H7 (cell line): ENCODE measurements around the gene IDH3G. TPM values are rescaled to one million over a fixed set of nuclear protein-coding genes. Genes with fewer than 3 reads are reported as not detected.
"Not testable (repeated sequence)": the region's sequence is repeated elsewhere in the genome, so short reads cannot be mapped to it uniquely, and the experiment has no call there.

Experiments used
- DNase-seq: peaks from one replicate; pipeline ENCODE4 v3.0.0; 2012
- H3K27me3 ChIP-seq: 2 replicates; pipeline ENCODE4 v1.6.0; 2011; ENCODE audit warnings: mild to moderate bottlenecking, low read length; ENCODE audit not compliant: control insufficient read depth, insufficient read depth
- H3K36me3 ChIP-seq: replicated peaks from 2 replicates; pipeline ENCODE4 v1.5.1; 2011; ENCODE audit warnings: low read length; ENCODE audit not compliant: control insufficient read depth, insufficient read depth
- H3K4me3 ChIP-seq: 2 replicates; pipeline ENCODE4 v1.5.1; 2011; ENCODE audit warnings: low read depth, mild to moderate bottlenecking, control low read depth, low read length, moderate library complexity; ENCODE audit not compliant: insufficient read depth
- total RNA-seq: library from RNA; depleted of rRNA; stranded (reverse); fragments of >200 nt; shearing (Covaris generic); gene quantifications from 2 replicates; pipeline ENCODE4 v1.2.3, GENCODE V29; 2014

IDH3G gene
- total RNA-seq, 1 experiment from 2014 or later, result 76.2 TPM

DNA sequence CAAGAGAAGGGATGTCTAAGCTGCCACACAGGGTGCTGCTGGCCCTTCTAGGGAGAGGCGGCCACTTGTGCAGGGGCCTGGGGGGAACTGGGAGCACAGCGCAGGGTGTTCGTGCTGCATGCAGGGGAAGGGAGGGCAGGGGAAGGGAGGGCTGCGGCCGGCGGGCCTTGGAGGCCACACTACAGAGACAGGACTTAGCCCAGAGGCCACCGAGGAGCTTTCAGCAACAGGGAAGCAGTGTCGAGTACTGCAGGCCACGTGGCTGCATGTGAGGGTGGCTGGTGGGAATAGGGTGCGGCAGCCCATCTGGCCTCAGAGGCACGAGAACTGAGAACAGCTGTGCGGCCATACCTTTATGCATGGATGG is 49.1 kb downstream of the IDH3G start:
- DNase-seq, H3K36me3 ChIP-seq, H3K4me3 ChIP-seq: not testable (repeated sequence)

DNA sequence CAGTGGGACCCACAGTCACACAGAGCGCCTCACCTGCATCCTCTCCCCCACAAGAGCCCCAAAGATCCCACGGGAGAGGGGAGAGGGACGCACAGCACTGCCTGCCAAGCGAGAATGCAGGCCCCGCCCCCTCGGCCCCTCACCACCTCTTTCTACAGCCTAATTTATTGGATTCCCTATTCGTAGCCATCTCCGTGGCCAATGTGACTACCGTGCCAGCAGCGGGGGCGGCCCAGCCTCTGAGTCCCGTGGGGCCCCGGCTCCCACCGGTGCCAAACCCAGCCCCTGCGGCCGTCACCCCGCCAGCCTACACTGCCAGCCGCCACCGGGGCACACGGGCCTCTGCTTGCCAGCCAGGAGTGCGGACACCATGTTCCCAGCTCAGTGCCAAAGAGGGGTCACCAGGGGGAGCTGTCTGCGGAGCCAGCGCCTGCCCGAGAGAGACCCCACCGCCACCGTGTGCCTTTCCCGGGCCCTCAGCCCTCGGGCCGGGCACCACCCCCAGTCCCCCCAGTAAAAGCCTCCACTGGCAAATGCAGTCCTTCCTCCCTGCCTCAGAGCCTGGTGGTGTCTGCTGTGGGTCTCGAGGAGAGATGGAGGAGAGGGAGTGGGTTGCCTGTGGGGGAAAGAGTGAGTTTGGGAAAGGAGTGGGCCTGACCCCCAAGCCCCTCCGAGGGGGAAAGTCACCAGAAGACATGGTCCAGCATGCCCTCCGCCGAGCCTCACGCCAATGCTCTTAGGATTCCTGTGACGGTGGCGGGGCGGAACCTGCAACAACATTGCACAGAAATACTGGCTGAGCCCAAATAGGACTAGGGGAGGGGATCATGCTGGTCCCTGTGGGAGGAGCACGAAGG is 49.7 kb downstream of the IDH3G start:
- DNase-seq, result peak; percentile 71
- Histone ChIP-seq H3K4me3 (peak overlapping the region; percentile 35), H3K27me3 (no peaks in the 10 kb centered on the region), H3K36me3 (no peaks in the 10 kb centered on the region)

More for the DNA sequence above, 49.1 kb downstream of the IDH3G start:
- not testable (repeated sequence) for H3K27me3 ChIP-seq

DNA sequence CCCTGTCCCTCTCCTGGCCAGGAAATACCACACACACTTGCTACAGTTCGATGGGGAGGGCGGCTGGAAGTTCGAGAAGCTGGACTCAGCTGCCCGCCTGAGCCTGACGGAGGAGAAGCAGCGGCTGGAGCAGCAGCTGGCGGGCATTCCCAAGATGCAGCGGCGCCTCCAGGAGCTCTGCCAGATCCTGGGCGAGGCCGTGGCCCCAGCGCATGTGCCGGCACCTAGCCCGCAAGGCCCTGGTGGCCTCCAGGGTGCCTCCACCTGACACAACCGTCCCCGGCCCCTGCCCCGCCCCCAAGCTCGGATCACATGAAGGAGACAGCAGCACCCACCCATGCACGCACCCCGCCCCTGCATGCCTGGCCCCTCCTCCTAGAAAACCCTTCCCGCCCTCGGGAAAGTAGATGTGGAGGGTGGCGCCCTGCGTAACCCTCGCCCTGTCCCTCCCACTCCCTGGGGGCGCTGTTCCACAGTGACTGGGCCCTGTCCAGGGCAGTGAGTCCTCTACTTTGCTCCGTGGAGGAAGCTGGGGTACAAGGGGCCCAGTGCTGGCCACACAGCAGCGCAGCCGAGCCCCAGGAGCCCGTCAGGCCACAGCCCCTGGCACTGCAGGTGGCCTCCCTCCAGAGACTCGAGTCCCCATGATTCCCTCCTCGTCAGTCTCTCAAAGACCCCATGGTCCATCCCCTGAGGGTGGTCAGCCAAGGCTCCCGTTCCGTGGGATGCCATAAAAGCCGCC is 50.5 kb downstream of the IDH3G start:
- not testable (repeated sequence) for H3K36me3 ChIP-seq, H3K27me3 ChIP-seq
- H3K4me3 ChIP-seq, result peak overlapping the region; percentile 35
- DNase-seq, result peak; percentile 71

DNA sequence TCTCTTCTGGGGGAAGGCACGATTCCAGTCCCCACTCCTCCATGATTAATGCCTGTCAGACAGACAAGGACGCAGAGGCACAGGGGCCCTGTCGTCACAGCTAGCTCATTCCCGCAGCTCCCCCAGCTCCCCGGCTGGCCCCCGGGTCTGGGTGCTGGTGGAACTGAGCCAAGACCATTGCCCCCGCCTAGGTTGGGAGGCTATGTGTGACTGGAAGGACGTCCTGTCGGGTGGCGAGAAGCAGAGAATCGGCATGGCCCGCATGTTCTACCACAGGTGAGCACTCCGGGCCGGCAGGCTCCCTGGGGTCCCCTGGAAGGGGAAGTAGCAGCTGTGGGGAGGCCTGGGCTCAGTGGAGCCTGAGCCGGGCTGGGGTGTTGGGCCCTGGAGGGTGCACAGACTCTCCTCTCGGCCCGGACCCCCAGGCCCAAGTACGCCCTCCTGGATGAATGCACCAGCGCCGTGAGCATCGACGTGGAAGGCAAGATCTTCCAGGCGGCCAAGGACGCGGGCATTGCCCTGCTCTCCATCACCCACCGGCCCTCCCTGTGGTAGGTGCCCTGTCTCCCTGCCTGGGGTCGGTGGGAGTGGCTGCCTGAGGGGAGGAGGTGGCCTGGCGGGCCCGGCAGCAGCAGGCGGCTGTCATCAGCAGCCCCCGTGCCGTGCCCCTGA is 51.2 kb downstream of the IDH3G start:
- DNase-seq, result peak; percentile 12
- H3K36me3 ChIP-seq, H3K27me3 ChIP-seq, H3K4me3 ChIP-seq: not testable (repeated sequence)

DNA sequence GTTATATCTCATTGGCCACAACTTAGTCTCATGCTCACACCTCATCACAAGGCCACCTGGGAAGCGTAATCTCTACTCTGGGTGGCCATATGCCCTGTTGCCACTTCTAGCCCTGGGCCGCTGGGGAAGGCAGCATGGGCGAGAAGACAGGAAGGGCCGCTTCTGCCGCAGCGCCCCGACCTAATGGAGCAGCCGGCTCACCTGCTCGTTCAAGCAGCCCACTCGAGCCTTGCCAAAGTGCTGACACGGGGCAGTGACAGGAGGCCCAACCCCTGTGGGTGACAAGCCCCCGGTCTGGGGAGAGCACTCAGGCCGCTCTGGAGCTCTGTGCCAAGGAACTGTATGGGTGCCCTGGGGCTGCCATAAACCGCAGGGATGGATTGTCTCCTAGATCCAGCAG is 52.1 kb downstream of the IDH3G start:
- not testable (repeated sequence) for H3K4me3 ChIP-seq, H3K36me3 ChIP-seq, H3K27me3 ChIP-seq
- DNase-seq, result peak; percentile 6

DNA sequence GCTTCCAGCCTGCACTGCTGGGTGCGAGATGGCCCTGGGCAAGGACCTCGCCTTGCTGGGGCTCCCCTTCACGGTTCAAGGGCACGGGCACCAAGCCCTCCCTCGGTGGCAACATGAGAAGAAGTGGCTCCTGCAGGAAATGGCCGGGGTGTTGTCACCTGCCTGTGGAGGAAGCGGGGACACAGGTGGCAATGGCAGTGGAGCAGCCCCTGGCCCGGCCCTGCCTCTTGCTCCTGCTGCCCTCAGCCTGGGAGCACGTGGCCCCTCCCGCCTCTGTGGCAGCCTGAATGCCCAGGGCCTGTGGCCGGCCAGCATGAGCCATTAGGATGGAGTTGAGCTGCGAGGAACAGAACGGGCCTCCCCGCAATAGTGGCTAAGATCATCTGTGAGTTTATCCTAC is 52.7 kb downstream of the IDH3G start:
- H3K36me3 ChIP-seq, result no peaks in the 10 kb centered on the region
- no peaks in the 10 kb centered on the region for H3K27me3 ChIP-seq
- H3K4me3 ChIP-seq, result no peak overlapping the region
- peak; percentile 13 for DNase-seq

DNA sequence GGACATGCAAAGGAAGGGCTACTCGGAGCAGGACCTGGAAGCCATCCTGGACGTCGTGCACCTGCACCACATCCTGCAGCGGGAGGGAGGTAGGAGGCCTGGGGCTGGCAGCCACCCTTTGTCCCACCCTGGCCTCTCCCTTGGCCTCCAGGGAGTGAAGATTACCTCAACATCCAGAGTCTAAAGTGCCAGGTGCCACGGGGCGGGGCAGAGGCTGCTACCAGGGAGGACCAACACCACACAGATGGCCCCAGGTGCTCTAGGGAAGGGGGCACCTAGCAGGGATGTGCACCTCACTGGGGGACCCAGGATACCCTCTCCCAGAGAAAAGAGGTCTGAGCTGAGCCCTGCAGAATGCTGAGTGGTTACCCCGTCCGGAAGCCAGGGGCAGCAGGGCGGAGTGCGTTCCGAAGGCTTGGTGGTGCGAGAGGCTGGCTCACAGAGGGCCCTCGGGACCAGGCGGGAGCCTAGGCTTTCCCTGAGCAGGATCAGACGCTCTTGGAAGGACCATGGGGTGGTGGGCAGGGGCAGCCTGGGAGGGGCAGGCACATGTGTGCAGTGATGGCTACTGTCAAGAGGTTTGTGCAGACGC is 53.4 kb downstream of the IDH3G start:
- peak; percentile 27 for DNase-seq
- no peak overlapping the region for H3K4me3 ChIP-seq
- H3K27me3 ChIP-seq, result no peaks in the 10 kb centered on the region
- H3K36me3 ChIP-seq, result no peaks in the 10 kb centered on the region

DNA sequence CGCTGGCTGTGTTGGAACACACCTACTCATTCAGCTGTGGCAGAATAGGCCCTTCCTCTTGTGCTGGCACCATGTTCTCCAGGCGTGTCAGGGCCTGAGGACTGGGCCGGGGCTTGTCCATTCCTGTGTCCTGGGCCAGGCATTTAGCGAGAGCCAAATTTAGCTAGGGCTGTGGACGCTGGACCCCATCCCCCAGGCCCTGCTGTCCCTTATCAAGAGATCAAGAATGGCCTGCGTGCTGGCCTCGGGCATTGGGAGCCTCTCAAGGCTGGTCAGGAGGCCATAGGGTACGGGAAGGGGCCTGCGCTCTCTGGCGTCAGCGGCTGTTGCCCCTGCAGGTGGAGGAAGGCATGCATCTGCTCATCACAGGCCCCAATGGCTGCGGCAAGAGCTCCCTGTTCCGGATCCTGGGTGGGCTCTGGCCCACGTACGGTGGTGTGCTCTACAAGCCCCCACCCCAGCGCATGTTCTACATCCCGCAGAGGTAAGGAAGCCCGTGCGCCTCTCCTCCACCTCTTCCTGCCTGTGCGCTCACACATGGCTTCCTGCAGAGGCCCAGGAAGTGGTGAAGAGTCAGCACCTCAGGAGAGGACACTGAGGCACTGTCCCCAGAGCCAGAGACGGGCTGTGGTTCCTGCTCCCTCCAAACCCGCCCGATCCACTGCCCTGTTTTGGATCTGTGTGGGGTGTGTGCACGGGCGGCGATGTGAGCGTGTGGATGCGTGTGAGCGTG is 54.3 kb downstream of the IDH3G start:
- H3K4me3 ChIP-seq, result no peak overlapping the region
- DNase-seq, result peak; percentile 59
- H3K27me3 ChIP-seq, result no peaks in the 10 kb centered on the region
- H3K36me3 ChIP-seq, result no peaks in the 10 kb centered on the region

DNA sequence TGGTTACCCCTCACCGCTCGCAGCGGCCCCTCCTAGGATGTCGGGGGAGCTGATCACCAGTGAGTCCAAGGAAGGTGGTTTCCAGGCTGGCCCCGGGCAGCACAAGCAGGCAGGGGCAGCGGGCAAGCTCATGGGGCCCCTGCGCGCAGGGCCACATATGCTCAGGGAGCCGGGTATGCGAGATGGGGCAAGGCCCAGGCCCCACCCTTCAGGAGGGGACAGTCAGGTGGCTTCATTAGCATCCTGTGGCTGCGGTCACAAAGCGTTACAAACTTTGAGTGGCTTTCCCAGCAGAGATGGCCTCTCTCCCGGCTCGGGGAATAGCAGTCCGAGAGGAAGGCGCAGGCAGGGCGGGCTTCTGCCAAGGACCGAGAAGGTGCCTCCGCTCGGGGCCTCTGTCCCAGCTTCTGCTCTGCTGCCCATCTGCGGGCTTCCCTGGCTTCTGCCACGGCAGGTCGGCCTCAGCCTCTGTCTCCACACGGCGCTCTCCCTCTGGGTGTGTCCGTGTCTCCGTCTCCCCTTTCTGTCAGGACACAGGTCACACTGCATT is 56.0 kb downstream of the IDH3G start:
- peak; percentile 49 for DNase-seq
- Histone ChIP-seq H3K36me3 (no peaks in the 10 kb centered on the region), H3K27me3 (no peaks in the 10 kb centered on the region), H3K4me3 (no peak overlapping the region)

DNA sequence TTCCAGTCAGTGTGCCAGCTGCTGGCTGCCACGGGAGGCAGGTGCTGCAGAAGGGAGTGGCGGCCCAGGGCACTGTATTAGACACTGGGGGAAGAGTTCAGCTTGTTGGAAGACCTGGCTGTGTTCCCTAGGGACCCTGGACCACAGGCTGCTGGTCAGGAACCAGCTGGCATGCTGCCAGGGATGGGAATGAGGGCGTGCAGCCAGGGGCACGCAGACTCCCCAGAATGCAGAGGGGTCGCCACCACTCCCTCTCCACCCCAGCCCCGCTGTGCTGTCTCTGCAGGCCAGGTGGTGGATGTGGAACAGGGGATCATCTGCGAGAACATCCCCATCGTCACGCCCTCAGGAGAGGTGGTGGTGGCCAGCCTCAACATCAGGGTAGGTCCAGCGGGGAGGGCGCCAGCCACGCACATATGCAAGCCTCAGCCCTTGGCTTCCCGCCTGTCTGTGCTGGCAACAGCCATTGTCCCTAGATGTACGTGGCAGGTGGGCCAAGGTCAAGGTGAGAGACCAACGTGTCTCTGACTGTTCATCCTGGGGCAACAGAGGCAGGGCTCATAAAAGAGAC is 57.2 kb downstream of the IDH3G start:
- no peaks in the 10 kb centered on the region for H3K27me3 ChIP-seq
- no peaks in the 10 kb centered on the region for H3K36me3 ChIP-seq
- DNase-seq, result peak; percentile 42
- H3K4me3 ChIP-seq, result no peak overlapping the region

DNA sequence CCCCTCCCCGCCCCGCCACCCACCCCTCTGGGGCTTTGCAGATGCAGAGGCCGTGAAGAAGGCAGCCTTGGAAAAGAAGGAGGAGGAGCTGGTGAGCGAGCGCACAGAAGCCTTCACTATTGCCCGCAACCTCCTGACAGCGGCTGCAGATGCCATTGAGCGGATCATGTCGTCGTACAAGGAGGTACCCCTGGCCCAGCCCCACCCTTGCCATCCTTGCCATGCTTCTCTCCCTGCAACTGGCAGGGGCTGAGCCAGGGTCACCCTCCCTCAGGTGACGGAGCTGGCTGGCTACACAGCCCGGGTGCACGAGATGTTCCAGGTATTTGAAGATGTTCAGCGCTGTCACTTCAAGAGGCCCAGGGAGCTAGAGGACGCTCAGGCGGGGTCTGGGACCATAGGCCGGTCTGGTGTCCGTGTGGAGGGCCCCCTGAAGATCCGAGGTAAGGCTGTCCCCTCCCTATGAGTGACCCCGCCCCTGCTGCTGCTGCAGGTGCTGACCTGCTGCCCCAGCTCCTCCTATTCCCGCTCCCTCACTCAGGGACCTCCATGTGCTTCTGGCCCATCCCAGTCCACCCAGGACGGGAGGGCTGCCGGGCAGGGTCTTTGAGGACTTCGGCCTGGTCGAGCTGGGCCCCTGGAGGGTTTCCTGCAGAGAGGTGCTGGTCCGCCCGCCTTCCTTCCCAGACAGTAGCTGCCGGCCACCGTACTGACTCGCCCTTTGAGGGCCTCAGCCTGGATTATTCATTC is 57.9 kb downstream of the IDH3G start:
- Histone ChIP-seq H3K36me3 (no peaks in the 10 kb centered on the region), H3K27me3 (no peaks in the 10 kb centered on the region), H3K4me3 (no peak overlapping the region)
- peak; percentile 64 for DNase-seq
